ENCODE measurements around the gene ANKRD33B. TPM values are rescaled to one million over a fixed set of nuclear protein-coding genes. Genes with fewer than 3 reads are reported as not detected.

The ANKRD33B gene
- total and polyA plus RNA-seq, 9 of the 15 experiments (the other 6 are each of a cell fraction or from before 2014, with no cell fraction given): 0.10 to 1.7 (median 0.40) TPM

GRCh38 chr5:10601246-10602030, 37.6 kb downstream of the ANKRD33B start (continued):
- TF ChIP-seq ZBTB5 (IDR thresholded peaks at IDR 0.05): no peak
- peak in 1 of 2 experiments; percentile 14; a peak in 1 of 4 replicates for TF ChIP-seq TRIM24 (IDR thresholded peaks at IDR 0.05)
- TF ChIP-seq ZNF239 (CRISPR knock-in tag; IDR thresholded peaks at IDR 0.05): no peak
- TF ChIP-seq ZC3H11A (IDR thresholded peaks at IDR 0.05; ENCODE audit: low read depth, low read length): no peak
- no peak for TF ChIP-seq SMAD3 (CRISPR knock-in tag; conservative IDR thresholded peaks at IDR 0.05)
- TF ChIP-seq NFIX (CRISPR knock-in tag; IDR thresholded peaks at IDR 0.05; ENCODE audit: low read depth): peak; percentile 96
- TF ChIP-seq, protein P1, sequence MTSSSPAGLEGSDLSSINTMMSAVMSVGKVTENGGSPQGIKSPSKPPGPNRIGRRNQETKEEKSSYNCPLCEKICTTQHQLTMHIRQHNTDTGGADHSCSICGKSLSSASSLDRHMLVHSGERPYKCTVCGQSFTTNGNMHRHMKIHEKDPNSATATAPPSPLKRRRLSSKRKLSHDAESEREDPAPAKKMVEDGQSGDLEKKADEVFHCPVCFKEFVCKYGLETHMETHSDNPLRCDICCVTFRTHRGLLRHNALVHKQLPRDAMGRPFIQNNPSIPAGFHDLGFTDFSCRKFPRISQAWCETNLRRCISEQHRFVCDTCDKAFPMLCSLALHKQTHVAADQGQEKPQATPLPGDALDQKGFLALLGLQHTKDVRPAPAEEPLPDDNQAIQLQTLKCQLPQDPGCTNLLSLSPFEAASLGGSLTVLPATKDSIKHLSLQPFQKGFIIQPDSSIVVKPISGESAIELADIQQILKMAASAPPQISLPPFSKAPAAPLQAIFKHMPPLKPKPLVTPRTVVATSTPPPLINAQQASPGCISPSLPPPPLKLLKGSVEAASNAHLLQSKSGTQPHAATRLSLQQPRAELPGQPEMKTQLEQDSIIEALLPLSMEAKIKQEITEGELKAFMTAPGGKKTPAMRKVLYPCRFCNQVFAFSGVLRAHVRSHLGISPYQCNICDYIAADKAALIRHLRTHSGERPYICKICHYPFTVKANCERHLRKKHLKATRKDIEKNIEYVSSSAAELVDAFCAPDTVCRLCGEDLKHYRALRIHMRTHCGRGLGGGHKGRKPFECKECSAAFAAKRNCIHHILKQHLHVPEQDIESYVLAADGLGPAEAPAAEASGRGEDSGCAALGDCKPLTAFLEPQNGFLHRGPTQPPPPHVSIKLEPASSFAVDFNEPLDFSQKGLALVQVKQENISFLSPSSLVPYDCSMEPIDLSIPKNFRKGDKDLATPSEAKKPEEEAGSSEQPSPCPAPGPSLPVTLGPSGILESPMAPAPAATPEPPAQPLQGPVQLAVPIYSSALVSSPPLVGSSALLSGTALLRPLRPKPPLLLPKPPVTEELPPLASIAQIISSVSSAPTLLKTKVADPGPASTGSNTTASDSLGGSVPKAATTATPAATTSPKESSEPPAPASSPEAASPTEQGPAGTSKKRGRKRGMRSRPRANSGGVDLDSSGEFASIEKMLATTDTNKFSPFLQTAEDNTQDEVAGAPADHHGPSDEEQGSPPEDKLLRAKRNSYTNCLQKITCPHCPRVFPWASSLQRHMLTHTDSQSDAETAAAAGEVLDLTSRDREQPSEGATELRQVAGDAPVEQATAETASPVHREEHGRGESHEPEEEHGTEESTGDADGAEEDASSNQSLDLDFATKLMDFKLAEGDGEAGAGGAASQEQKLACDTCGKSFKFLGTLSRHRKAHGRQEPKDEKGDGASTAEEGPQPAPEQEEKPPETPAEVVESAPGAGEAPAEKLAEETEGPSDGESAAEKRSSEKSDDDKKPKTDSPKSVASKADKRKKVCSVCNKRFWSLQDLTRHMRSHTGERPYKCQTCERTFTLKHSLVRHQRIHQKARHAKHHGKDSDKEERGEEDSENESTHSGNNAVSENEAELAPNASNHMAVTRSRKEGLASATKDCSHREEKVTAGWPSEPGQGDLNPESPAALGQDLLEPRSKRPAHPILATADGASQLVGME (CRISPR knock-in tag; IDR thresholded peaks at IDR 0.05): 0 out of 2 replicates have a peak, but pooled peaks have one; percentile 18
- no peak for TF ChIP-seq GABPB2 (CRISPR knock-in tag; conservative IDR thresholded peaks at IDR 0.05)
- TF ChIP-seq CHD1 (IDR thresholded peaks at IDR 0.05; ENCODE audit: low read length): no peak
- no peak for TF ChIP-seq ZNF3 (CRISPR knock-in tag; IDR thresholded peaks at IDR 0.05)
- TF ChIP-seq, protein P2, sequence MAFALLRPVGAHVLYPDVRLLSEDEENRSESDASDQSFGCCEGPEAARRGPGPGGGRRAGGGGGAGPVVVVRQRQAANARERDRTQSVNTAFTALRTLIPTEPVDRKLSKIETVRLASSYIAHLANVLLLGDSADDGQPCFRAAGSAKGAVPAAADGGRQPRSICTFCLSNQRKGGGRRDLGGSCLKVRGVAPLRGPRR (CRISPR knock-in tag; IDR thresholded peaks at IDR 0.05): no peak
- no peak for TF ChIP-seq CEBPB (tag; IDR thresholded peaks at IDR 0.05)
- TF ChIP-seq MED1 (CRISPR knock-in tag; IDR thresholded peaks at IDR 0.05; ENCODE audit: borderline replicate concordance): no peak
- no peak for TF ChIP-seq HMG20A (CRISPR knock-in tag; conservative IDR thresholded peaks at IDR 0.05)
- no peak for TF ChIP-seq NR3C1 (CRISPR knock-in tag; IDR thresholded peaks at IDR 0.05)
- TF ChIP-seq JUND (IDR thresholded peaks at IDR 0.05; ENCODE audit: borderline replicate concordance, low read depth, low read length): 0 out of 2 replicates have a peak, but pooled peaks have one; percentile 33
- no peak; the same call in 2 of the 3 replicates for TF ChIP-seq JUND (tag; IDR thresholded peaks at IDR 0.05; ENCODE audit: borderline replicate concordance, low read depth, low read length)
- no peak for TF ChIP-seq ZNF76 (CRISPR knock-in tag; IDR thresholded peaks at IDR 0.05; ENCODE audit: borderline replicate concordance)
- TF ChIP-seq MTA3 (IDR thresholded peaks at IDR 0.05; ENCODE audit: borderline replicate concordance): peak; percentile 40; the same call in 1 of the 2 replicates

Measured in K562 (cell line).